HepG2 (cell line): ENCODE measurements around the gene GLRX5. TPM values are rescaled to one million over a fixed set of nuclear protein-coding genes. Genes with fewer than 3 reads are reported as not detected.

Experiments
- ATAC-seq: fragments of 200-7000 bp; cut with Tn5 transposase; 3 replicates; pipeline ENCODE4 v1.9.1; 2020; ENCODE audit warnings: mild to moderate bottlenecking, moderate library complexity
- BruUV-seq: library from RNA; stranded (reverse); fragments of 400-500 nt; replicated peaks from 2 replicates; lab custom pipeline; 2021; lab: Mats Ljungman, UMichigan
- CTCF ChIA-PET: fragments of 300-600 bp; formaldehyde crosslinking; extraction: SDS; loops from one replicate; lab custom pipeline; 2021; ENCODE audit warnings: low total read pairs, inconsistent platforms, low intra/inter-chr PET ratio; lab: Yijun Ruan, JAX
- POLR2A ChIA-PET: fragments of 350-600 bp; sonication (Branson Sonifier 250); formaldehyde crosslinking; loops from one replicate; lab custom pipeline; 2020; ENCODE audit warnings: antibody characterized with exemption, inconsistent platforms; lab: Yijun Ruan, JAX
- DNase-seq: peaks from one replicate; pipeline ENCODE4 v3.0.0-alpha.2; 2015; ENCODE audit warnings: low spot score
- FAIRE-seq: peaks from 3 replicates; lab custom pipeline; 2011; peaks lifted over from hg19 to GRCh38; lab: Jason Lieb, UNC
- H2AFZ ChIP-seq: one replicate; pipeline ENCODE4 v1.6.1; 2011; ENCODE audit warnings: low read length, inconsistent platforms
- H3K27ac ChIP-seq: fragments of 300-600 bp; 3 replicates; pipeline ENCODE4 v1.8.0; 2011; ENCODE audit warnings: mixed run types, mild to moderate bottlenecking, mixed read lengths, low read length, inconsistent platforms; ENCODE audit not compliant: insufficient read depth; ENCODE audit errors: extremely low read length
- H3K27me3 ChIP-seq, 2 experiments: fragments of 200-600 bp in 1 of 2; 2 replicates in 1 of 2; 3 replicates in 1 of 2; pipeline versions ENCODE4 v1.6.0 to v1.8.0; 2011; ENCODE audit warnings: low read length in 2 of 2, mild to moderate bottlenecking in 2 of 2, moderate library complexity in 2 of 2, inconsistent platforms in 1 of 2; ENCODE audit not compliant: insufficient read depth in 2 of 2, control insufficient read depth in 1 of 2
- H3K36me3 ChIP-seq, 2 experiments: fragments of 200-600 bp in 1 of 2; replicated peaks in 1 of 2; 2 replicates in 1 of 2; 3 replicates in 1 of 2; pipeline versions ENCODE4 v1.5.1 to v1.8.0; 2011; ENCODE audit warnings: low read length in 2 of 2, inconsistent platforms in 1 of 2; ENCODE audit not compliant: insufficient read depth in 2 of 2, control insufficient read depth in 1 of 2
- H3K4me1 ChIP-seq: 2 replicates; pipeline ENCODE4 v1.5.1; 2012; ENCODE audit warnings: low read length, inconsistent platforms; ENCODE audit not compliant: insufficient read depth
- H3K4me2 ChIP-seq: 2 replicates; pipeline ENCODE4 v1.6.0; 2011; ENCODE audit warnings: low read depth, low read length, inconsistent platforms
- H3K4me3 ChIP-seq, 3 experiments: fragments of 200-600 bp in 1 of 3; sonication (generic), shearing (Covaris generic) in 1 of 3; replicated peaks in 1 of 3; 2 replicates each; pipeline ENCODE4 v1.5.1; 2011 to 2016; ENCODE audit warnings: low read length in 3 of 3, inconsistent platforms in 2 of 3, low read depth in 2 of 3, mild to moderate bottlenecking in 2 of 3, control low read depth in 1 of 3, mixed read lengths in 1 of 3; ENCODE audit not compliant: insufficient read depth in 1 of 3
- H3K79me2 ChIP-seq: one replicate; pipeline ENCODE4 v1.6.1; 2011; ENCODE audit warnings: low read length, inconsistent platforms; ENCODE audit not compliant: insufficient read depth
- H3K9ac ChIP-seq: 2 replicates; pipeline ENCODE4 v1.6.0; 2011; ENCODE audit warnings: mild to moderate bottlenecking, low read depth, low read length, inconsistent platforms; ENCODE audit not compliant: insufficient read depth
- H3K9me3 ChIP-seq: 2 replicates; pipeline ENCODE4 v1.5.1; 2012; ENCODE audit warnings: mild to moderate bottlenecking, low read length
- H4K20me1 ChIP-seq: 2 replicates; pipeline ENCODE4 v1.6.0; 2011; ENCODE audit warnings: inconsistent platforms, mild to moderate bottlenecking, low read length, moderate library complexity; ENCODE audit not compliant: insufficient read depth
- ARID5B ChIP-seq: IDR thresholded peaks from 2 replicates; pipeline ENCODE4 v1.4.0; 2020; ENCODE audit warnings: mild to moderate bottlenecking, missing genetic modification reagents
- DPF2 ChIP-seq: sonication (generic); formaldehyde crosslinking; IDR thresholded peaks from 2 replicates; pipeline ENCODE4 v1.4.0; 2020; ENCODE audit warnings: mild to moderate bottlenecking, low read depth, missing genetic modification reagents, borderline replicate concordance
- MBNL3 ChIP-seq: fragments of 250-450 bp; sonication (Bioruptor Pico); conservative IDR thresholded peaks from 2 replicates; pipeline ENCODE4 v1.8.0; 2022; ENCODE audit warnings: mild to moderate bottlenecking, inconsistent platforms
- SRSF1 ChIP-seq: fragments of 200-400 bp; formaldehyde crosslinking; optimal IDR thresholded peaks from 2 replicates; pipeline ENCODE3; 2017; ENCODE audit warnings: mild to moderate bottlenecking, low read depth, low read length, moderate library complexity
- ZNF383 ChIP-seq: sonication (generic); formaldehyde crosslinking; IDR thresholded peaks from 2 replicates; pipeline ENCODE4 v1.4.0; 2020; ENCODE audit warnings: missing genetic modification reagents, mild to moderate bottlenecking, borderline replicate concordance
- ZNF503 ChIP-seq: sonication (generic); formaldehyde crosslinking; IDR thresholded peaks from 2 replicates; pipeline ENCODE4 v1.4.0; 2020; ENCODE audit warnings: missing genetic modification reagents
- WGBS: methylation state at CpG from one replicate; pipeline ENCODE4 v1.1.6; 2017; ENCODE audit warnings: low lambda C conversion rate; 5-methylcytosine and 5-hydroxymethylcytosine counted together
- in situ Hi-C: cut with HindIII; loops from 2 replicates; pipeline ENCODE4 v1.10.0; 2017; ENCODE audit warnings: low pct_unique_long_range_greater_than_20kb; ENCODE audit not compliant: extremely low pct_ligation_motif_present
- intact Hi-C: fragments of 100-400 bp; cut with micrococcal nuclease; formaldehyde crosslinking; loops from one replicate; pipeline ENCODE4 v1.10.0; 2022; ENCODE audit not compliant: unreplicated experiment
- polyA plus RNA-seq, 8 experiments: library from polyadenylated mRNA; depleted of rRNA in 3 of 8; stranded (reverse) in 7 of 8; unstranded in 1 of 8; fragments of >200 nt; fragmentation: Illumina TruSeq in 4 of 8; extraction: Trizol in 4 of 8; gene quantifications; 2 replicates each; pipeline versions ENCODE4 v1.2.1 to v1.2.3, GENCODE V29; 2011 to 2016; ENCODE audit warnings: low read depth in 4 of 8, missing spikeins in 1 of 8, mixed read lengths in 1 of 8; ENCODE audit not compliant: insufficient read depth in 1 of 8
- total RNA-seq, 5 experiments: library from RNA; depleted of rRNA; stranded (reverse); fragments of >200 nt; fragmentation: Illumina TruSeq; extraction: Trizol; gene quantifications; 2 replicates each; pipeline ENCODE4 v1.2.3, GENCODE V29; 2016; ENCODE audit warnings: low read depth in 1 of 5
- TF ChIP-seq, protein P1 (sequence below): sonication (generic); formaldehyde crosslinking; IDR thresholded peaks from 2 replicates; pipeline ENCODE4 v1.4.0; 2020; ENCODE audit warnings: missing genetic modification reagents
- TF ChIP-seq, protein P2 (sequence below): sonication (generic); formaldehyde crosslinking; IDR thresholded peaks from 2 replicates; pipeline ENCODE4 v1.4.0; 2020; ENCODE audit warnings: missing genetic modification reagents, low read depth, mild to moderate bottlenecking, borderline replicate concordance
- TF ChIP-seq, protein P3 (sequence below): sonication (generic); formaldehyde crosslinking; IDR thresholded peaks from 2 replicates; pipeline ENCODE4 v1.5.0; 2020; ENCODE audit warnings: mild to moderate bottlenecking, missing genetic modification reagents

GLRX5 gene
- total and polyA plus RNA-seq, 2 of the 13 experiments (the other 11 are each of a cell fraction or from before 2014, with no cell fraction given), result 122 to 146 TPM

- POLR2A ChIA-PET, result no interaction called here
- in situ Hi-C loops, result no loop called here
- no peak for TF ChIP-seq MBNL3 (CRISPR knock-in tag)
- TF ChIP-seq, protein P1, sequence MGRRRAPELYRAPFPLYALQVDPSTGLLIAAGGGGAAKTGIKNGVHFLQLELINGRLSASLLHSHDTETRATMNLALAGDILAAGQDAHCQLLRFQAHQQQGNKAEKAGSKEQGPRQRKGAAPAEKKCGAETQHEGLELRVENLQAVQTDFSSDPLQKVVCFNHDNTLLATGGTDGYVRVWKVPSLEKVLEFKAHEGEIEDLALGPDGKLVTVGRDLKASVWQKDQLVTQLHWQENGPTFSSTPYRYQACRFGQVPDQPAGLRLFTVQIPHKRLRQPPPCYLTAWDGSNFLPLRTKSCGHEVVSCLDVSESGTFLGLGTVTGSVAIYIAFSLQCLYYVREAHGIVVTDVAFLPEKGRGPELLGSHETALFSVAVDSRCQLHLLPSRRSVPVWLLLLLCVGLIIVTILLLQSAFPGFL (CRISPR knock-in tag), result no peak
- no peak for TF ChIP-seq ZNF383 (CRISPR knock-in tag)
- TF ChIP-seq, protein P2, sequence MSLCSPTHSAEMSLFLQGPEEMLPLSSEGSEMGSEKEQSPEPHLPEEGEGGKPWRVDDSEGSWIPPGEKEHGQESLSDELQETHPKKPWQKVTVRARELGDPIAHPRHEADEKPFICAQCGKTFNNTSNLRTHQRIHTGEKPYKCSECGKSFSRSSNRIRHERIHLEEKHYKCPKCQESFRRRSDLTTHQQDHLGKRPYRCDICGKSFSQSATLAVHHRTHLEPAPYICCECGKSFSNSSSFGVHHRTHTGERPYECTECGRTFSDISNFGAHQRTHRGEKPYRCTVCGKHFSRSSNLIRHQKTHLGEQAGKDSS, result no peak
- TF ChIP-seq ZNF503, result no peak
- no peak for TF ChIP-seq SRSF1
- no peak for TF ChIP-seq ARID5B
- TF ChIP-seq DPF2 (CRISPR knock-in tag), result no peak
- TF ChIP-seq, protein P3, sequence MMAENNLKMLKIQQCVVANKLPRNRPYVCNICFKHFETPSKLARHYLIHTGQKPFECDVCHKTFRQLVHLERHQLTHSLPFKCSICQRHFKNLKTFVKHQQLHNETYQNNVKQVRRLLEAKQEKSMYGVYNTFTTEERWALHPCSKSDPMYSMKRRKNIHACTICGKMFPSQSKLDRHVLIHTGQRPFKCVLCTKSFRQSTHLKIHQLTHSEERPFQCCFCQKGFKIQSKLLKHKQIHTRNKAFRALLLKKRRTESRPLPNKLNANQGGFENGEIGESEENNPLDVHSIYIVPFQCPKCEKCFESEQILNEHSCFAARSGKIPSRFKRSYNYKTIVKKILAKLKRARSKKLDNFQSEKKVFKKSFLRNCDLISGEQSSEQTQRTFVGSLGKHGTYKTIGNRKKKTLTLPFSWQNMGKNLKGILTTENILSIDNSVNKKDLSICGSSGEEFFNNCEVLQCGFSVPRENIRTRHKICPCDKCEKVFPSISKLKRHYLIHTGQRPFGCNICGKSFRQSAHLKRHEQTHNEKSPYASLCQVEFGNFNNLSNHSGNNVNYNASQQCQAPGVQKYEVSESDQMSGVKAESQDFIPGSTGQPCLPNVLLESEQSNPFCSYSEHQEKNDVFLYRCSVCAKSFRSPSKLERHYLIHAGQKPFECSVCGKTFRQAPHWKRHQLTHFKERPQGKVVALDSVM (CRISPR knock-in tag), result no peak
- no peak overlapping the region for H3K27ac ChIP-seq
- ATAC-seq, result no peak
- no peak overlapping the region for H2AFZ ChIP-seq
- peaks cover 0 to 1% of the 10 kb centered on the region in 2 experiments; a peak in 2 of 5 replicates for H3K36me3 ChIP-seq
- FAIRE-seq, result no peak
- no peaks in the 10 kb centered on the region for H3K9me3 ChIP-seq
- no TSS peak for BruUV-seq
- H3K4me1 ChIP-seq, result peaks cover 68% of the 10 kb centered on the region
- no peaks in the 10 kb centered on the region for H3K27me3 ChIP-seq
- no peak overlapping the region for H3K4me3 ChIP-seq
- 85% methylated on average over 14 of the region's 14 CpGs for WGBS
- peaks cover 13% of the 10 kb centered on the region for H3K79me2 ChIP-seq
- intact Hi-C loops, result no loop called here
- H3K9ac ChIP-seq, result no peak overlapping the region
- H3K4me2 ChIP-seq, result no peak overlapping the region
- H4K20me1 ChIP-seq, result peaks cover 11% of the 10 kb centered on the region; the same call in 1 of the 2 replicates
- CTCF ChIA-PET, result no interaction called here
- DNase-seq, result no peak
Observed at GRCh38 chr14:95502381-95502950, 32.4 kb upstream of the GLRX5 start.
